GM19238 (cell line): ENCODE measurements around the gene SERPINE1.

Source experiments
- DNase-seq: peaks from one replicate; pipeline ENCODE4 v3.0.0; 2011; ENCODE audit warnings: low spot score; ENCODE audit not compliant: insufficient read length

SERPINE1 gene

DNA sequence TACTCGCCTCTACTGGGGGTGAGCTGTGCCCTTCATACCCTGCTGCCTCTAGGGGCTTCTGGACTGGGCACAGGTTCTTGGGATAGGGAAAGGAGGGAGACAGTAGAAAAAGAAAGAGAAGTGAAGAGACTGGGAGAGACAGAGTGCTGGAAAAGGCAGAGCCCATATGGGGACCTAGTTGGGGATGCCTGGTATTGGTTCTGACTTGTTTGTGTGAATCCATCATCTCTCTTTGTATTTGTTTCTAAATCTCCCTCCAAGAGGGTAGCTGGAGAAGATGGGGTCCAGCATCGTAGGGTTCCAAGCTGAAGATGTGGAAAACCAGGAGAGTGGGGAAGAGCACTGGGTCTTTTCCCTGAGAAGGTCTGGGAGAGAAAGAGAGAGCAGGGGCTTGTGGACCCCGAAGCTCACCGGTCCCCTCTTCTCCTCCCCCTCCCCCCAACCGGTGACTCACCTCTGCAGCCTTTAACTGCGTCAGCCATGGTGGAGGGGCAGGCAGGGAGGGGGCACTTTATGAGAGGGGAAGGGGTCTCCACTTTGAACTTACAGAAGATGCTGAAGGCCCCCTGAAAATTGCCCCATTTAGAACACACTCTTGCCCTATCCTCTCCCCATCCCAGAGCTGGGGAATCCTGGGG lies 41.6 kb downstream of the SERPINE1 start:
- DNase-seq: no peak

DNA sequence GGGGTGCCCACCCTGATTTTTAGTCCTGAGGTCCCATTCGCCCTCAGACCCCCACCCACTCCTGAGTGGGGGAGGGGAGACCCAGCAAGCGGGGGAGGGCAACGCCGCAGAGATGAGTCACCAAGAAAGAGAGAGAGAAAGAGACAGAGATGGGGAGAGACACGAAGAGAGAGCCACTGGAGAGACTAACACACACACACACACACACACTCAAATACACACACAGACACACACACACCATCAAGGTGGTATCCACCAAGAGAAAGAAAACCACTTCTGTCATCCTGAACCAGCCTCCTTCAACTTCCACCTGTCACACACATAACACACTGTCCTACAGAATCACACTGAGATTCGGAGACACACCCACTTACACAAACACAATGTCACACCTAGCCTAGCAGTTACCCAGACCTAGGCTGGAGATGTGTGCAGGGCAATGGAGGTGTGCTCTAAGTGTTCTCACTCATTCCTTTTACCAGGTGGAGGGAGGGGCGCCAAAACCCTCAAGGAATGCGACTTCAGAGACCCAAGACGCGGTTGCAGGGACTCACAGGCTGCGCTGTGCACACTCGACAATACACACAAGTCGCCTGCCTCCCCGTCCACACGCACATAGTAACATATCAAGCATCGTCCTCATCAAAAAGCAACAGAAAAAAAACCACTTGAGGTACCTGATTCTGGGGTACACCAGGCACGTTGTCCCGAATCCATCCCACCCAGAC lies 42.4 kb downstream of the SERPINE1 start:
- no peak for DNase-seq

GRCh38 chr7:101169838-101170551 lies 43.1 kb downstream of the SERPINE1 start:
- peak; percentile 76 for DNase-seq

DNA sequence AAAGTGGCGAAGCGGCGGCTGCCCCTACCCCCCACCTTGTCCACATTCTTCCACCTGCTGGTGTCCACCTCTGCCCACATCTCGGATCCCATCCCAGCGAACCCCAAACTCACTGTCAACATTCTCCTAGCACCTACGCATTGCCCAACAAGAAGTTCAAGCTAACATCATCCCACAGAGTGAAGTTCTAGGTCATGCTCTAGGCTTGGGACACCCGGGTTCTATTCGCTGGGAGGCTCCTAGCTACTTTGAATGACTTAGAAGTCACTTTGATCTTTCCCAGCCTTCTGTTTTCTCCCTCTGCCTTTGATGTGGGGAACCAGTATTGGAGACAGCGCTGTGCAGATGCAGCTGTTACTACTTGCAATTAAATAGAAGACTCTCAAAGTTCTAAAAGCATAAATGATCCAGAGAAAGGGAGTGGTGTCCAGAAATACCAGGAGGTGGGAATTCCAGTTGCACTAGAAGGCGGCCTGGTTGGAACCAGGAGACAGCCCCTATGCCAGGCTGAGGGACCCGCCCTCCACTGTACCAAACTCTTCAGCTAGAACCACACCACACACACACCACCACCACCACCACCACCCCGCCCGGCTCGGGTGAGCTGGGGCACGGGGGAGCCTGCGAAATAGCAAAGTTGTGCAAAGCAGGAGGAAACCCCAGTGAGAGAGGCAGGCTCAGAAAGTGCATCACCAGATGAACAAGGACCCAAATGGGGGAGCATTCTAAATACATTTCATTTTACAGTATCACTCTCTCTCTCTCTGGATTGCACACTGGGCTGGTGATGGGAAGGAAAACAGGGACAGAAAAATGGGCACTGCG lies 43.9 kb downstream of the SERPINE1 start:
- no peak for DNase-seq

- DNase-seq: no peak
Measured at GRCh38 chr7:101171442-101171837, 44.5 kb downstream of the SERPINE1 start.

DNA sequence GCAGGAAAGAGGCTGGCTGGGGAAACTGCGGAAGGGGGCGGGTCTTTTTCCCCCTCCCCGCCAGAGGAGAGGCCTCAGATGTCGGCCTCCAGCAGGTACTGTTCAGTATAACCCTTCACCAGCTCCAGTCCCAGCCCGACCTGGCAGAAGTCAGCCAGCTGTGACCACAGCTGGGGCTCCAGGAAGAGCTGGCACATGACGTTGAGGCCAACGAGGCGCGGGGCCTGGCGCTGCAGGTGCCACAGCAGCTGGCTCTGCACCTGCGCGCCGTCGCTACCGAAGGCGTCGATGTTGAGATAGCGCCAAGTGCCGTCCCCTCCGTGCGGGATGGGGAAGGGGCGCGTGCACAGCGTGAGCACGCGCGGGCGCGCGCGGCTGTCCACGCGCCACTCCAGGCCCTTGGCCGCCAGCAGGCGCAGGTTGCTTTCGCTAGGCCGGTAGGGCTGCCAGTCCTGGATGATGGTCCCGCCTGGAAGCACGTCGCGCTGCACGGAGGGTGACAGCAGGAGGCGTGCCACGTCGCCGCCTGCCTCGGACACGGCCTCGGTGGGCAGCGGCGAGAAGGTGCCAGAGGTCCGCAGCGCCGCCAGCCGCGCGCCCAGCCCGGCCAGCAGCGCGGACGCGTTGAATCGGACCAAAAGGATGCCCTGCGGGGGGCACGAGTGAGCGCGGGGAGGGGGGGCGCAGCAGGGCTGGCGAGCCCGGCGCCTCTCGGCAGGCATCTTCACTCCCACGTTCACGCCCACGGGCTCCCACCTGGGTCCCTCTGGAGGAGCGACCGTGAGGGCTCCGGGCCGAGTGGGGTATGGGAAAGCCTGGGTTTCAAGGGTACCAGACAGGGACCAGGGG lies 45.3 kb downstream of the SERPINE1 start:
- DNase-seq: no peak

DNA sequence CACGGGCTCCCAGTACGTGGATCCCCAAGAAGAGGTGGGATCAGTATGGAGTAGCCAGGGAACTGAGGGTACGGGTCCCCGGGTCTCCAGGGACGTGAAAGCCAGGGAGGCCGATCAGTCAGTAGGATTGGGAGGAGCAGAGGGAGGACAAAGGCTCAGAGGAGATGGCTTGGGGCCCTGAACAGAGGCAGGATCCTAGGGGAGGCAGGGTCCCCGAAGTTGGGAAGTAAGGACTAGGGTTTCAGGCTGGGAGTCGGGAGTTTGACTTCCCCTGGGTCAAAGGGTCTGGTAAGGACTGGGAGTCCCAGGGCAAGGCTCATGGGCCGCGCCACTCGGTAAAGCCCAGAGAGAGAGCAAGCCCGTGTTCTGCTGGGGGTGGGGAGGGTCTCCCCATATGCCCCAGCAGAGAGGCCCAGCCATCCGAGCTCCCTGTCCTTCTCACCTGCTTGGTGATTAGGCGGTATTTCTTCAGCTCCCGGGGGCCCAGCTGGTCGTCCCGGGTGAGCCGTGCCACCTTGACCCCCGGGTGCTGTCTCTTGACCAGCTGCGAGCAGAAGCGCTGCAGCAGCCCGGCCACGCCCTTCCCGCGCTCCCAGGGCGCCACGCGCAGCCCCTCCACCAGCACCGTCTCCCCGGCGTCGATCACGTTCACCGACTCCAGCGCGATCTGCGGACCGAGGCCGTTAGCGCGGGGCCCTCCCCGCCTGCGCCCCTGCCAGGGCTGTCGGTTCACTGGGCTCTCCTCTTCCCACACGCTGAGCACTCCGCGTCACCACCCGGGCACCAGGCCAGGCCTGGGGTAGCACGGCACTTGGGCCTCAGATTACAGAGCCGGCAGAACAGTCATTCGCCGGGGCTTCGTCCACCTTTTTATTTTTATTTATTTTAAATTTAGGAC lies 46.2 kb downstream of the SERPINE1 start:
- no peak for DNase-seq

- DNase-seq: peak; percentile 63
Measured at GRCh38 chr7:101173752-101174244, 46.9 kb downstream of the SERPINE1 start.

DNA sequence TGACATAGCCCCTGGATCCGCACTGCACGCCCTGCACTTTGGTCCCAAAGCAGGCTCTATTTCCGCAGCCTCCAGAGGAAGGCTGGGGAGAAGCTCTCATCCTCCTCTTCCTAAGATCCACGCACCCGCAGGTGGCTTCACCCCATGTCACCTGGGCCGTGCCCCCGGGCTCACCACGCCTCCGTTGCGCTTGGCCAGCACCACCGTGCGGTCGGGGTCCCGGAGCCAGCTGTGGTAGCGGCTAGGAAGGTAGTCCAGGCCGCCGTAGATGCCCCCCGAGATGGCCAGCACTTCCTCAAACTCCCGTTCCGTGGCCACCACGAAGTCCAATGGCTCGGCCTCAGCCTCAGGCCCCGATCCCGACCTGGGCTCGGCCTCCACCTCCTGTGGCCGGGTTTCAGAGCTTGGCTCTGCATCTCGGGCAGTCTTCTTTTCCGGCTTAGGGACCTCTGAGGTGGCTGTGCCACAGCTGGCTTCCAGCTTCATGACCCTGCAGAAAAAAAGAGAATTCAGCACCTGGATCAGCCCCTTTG lies 47.5 kb downstream of the SERPINE1 start:
- no peak for DNase-seq

GRCh38 chr7:101175664-101176063 lies 48.8 kb downstream of the SERPINE1 start:
- no peak for DNase-seq

- no peak for DNase-seq
Measured at GRCh38 chr7:101177644-101178043, 50.7 kb downstream of the SERPINE1 start.

DNA sequence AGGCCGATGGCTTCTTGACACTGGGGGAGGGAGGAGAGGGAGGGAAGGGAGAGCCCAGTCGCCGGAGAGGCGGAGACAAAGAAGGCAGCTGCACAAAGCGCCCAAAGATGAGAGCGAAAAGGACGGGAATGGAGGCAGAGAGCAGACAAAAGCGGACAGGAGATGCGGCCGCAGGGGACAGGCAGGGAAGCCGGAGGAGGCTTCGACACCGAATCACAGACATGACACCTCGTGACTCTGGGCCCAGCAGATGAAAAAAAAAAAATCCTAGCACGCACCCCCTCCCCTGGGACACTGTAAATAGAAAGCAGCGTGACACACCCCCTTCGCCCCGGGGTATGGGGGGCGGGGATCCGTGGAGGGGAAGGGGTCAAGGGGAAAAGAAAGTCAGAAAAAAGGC lies 52.2 kb downstream of the SERPINE1 start:
- DNase-seq: no peak

- no peak for DNase-seq
Measured at GRCh38 chr7:101179713-101180112, 52.8 kb downstream of the SERPINE1 start.

DNA sequence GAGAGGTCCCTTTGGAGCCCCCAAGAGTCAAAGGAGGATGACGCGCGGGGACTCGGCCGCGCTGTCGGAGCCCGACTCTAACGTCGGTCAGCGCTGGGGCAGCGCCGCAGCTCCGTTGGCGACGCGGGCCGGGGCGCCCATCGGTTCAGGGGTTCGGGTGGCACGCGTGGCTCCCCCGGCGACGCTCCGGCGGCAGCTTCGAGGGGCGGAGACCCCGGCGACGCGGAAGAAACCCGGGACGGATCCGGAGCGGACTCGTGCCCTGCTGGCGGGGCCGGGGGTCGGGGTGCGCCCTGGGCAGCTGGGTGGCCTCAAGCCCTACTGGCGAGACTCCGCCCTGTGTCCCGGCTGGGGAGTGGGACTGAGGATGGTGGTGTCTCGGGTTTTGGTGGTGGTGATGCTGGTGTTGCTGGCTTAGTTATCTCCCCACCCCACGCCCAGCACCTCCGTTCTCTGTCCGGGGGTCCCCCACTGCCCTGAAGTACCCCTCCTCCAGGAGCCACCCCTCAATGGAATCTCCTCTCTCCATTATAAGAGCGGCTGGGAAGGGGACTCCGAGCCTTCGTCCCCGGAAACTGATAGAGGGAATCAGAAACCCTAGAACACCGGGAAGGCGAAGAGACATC lies 53.3 kb downstream of the SERPINE1 start, which contains the start of gene NAT16:
TSS of gene NAT16 (minus strand) at position 164 of the 626 bp plus-strand sequence. CDS start 5,486 bp downstream, outside the sequence.
- DNase-seq: no peak

DNA sequence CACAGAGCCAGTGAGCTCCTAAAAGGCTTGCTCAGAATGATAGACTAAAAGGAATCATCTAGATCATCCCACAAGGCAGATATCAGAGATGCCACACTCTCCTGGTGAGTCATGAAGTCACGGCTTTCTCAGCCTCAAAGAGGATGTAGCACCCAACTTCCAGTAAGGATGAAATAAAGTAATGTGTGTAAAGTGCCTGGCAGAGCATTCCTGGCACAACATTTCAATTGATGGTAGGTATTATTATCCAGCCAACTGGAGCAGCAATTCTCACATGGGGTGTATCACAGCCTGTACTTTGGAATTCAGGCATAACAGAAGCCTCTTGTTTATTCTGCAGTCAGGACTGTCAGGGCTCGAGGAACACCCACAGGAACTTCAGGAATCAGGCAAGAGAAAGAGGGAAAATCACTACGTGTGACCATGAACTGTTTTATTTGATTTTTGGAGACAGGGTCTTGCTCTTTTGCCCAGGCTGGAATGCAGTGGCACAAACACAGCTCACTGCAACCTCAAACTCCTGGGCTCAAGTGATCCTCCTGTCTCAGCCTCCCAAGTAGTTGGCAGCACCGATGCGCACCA lies 58.4 kb downstream of the SERPINE1 start:
- DNase-seq: no peak

- DNase-seq: no peak
Measured at GRCh38 chr7:101186194-101186593, 59.3 kb downstream of the SERPINE1 start.

DNA sequence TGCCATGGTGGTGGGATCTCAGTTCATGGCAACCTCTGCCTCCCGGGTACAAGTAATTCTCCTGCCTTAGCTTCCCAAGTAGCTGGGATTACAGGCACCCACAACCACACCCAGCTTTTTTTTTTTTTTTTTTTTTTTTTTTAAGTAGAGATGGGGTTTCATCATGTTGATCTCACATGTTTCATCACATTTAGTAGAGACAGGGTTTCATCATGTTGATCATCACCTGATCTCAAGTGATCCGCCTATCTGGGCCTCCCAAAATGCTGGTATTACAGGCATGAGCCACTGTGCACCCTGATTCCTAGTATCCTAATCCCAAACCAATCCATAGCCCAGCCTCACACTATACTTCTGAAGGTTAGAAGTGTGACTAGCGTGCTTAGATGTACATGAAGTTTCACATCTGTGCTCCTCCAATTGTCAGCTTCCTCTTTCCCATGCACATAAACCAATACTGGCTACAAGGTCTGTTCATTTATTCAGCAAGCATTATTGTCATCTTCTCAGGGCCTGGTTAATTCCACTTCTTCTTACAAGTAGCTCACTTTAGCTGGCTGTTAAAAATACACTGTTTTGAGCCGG lies 60.0 kb downstream of the SERPINE1 start:
- DNase-seq: no peak
